ENCODE results near the gene PDGFB.

DNA sequence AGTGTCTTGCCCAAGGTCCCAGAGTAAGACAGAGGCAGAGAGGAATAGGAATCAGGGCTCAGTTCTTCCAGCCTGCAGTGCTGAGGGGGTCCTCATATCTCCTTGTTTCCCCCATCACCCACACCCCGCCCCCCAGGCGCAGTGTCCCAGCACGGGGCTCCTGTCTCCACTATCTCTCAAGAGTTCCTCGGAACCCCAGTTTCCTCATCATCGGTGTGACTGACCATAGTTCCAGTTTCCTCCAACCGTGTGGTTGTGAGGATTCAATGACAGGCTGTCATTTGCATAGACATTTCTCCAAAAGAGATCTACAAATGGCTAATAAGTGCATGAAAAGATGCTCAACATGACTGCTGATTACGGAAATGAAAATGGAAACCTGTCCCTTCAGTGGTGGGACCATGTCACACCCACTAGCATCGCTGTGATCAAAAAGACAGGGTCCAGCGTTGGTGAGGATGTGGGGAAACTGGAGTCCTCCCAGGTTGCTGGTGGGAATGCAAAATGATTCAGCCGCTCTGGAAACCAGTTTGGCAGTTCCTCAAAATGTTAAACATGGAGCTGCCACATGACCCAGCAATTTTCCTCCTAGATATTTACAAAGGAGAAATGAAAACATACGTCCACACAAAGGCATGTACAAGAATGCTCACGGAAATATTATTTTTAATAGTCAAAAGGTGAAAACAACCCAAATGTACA, 31.8 kb upstream of the PDGFB start:
- TF ChIP-seq, protein P1, sequence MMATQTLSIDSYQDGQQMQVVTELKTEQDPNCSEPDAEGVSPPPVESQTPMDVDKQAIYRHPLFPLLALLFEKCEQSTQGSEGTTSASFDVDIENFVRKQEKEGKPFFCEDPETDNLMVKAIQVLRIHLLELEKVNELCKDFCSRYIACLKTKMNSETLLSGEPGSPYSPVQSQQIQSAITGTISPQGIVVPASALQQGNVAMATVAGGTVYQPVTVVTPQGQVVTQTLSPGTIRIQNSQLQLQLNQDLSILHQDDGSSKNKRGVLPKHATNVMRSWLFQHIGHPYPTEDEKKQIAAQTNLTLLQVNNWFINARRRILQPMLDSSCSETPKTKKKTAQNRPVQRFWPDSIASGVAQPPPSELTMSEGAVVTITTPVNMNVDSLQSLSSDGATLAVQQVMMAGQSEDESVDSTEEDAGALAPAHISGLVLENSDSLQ (IDR thresholded peaks at IDR 0.05) = no peak
- TF ChIP-seq FOXK2 (IDR thresholded peaks at IDR 0.05) (no peak), SUZ12 (IDR thresholded peaks at IDR 0.05) (no peak), BHLHE40 (IDR thresholded peaks at IDR 0.05; ENCODE audit: borderline replicate concordance) (no peak), L3MBTL2 (conservative IDR thresholded peaks at IDR 0.05) (no peak), ZNF384 (IDR thresholded peaks at IDR 0.05) (no peak), FOXM1 (IDR thresholded peaks at IDR 0.05; ENCODE audit: borderline replicate concordance) (no peak), ELF4 (IDR thresholded peaks at IDR 0.05) (no peak), NFRKB (IDR thresholded peaks at IDR 0.05) (no peak)
